NCI-H69 (cell line): ENCODE results near the gene MYO1B.
A peak's percentile ranks its signal among the peaks of the same experiment; 100 is the strongest.

Experiments
- DNase-seq: peaks from one replicate; lab custom pipeline; 2025; lab: John Stamatoyannopoulos, UW

Gene MYO1B

DNA sequence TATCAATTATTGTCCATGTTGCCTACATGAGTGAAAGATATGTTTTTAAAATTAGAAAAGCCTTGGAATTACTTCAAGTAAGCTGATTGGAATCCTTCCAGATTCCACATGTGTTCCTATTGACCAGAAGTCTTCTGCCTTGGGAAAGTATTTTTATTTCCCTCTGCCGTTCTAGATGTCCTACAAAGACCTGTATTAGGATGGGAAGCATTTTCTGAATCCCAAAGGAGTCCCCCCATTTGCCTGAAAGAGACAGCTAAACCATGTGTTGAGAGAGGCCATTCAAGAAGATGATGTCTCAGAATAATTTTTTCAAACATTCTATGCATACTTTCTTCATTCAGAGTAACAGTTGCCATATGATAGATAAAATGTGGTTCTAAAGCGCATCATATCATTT is 19.0 kb upstream of the MYO1B start:
- no peak for DNase-seq

DNA sequence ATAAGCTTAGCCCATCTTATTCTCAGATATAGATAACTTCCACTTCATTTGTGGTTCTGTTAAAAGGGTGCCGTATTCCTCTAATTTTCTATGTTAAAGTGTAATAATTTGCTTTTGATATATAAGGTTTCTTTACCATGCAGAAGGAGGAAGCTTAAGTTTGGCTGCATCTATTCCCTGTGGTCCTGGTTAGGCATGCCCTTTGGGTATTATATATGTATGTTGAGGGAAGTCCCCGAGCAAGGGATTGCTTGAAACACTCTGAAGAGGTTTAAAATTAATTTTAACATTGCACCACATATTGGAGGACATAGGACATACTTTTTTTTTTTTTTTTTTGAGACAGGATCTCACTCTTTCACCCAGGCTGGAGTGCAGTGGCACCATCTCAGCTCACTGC is 16.9 kb upstream of the MYO1B start:
- DNase-seq = no peak

DNA sequence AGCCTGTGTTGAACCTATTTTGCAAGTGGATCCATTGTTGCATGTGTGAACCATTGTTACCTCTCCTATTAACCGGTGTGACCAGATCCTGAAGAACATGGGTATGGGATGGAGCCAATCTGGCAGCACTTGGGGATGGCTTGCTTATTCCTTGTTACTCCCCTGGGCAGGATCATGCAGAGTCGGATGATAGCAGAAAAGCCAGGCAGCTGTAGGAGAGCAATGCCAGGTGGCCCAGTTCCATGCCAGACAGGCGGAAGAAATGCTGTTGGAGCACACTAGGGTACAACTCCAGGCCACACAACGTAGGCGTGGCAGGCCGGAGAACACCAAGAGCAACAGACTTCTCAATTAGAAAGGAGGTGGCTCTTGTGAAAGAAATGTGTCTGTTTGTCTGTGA is 16.3 kb upstream of the MYO1B start:
- DNase-seq = no peak

DNA sequence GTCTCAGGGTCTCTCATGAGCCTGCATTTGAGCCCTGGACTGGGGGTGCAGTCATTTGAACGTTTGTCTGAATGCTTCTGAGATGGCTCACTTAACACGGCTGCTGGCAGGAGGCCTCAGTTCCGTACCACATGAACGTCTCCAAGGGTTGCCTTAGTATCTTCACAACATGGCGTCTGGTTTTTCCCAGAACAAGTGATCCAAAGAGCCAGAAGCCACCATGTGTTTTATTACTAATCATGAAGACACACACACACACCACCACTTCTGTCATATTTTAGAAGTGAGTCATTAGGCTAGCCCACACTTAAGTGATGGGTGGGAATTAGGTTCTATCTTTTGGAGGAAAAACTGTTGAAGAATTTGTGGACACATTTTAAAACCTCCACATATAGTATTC is 15.0 kb upstream of the MYO1B start:
- no peak for DNase-seq

DNA sequence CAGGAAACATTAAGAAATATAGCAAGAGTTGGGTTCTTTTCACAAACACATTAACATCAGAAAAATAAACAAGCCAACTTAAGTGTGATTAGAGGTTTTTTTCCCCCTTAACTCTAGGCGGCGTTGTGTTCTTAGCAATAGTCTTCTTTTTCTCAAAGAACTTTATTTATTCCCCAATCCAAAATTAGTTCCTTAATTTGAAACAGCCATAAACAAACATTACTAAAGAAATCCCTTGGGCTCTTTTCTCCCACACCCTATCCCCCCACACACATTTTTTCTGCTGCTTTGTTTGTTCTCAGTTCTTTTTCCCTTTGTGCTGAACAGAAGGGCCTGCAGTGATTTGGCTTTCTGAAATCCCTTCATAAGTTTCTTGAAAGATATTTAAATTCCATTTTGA is 13.2 kb upstream of the MYO1B start:
- DNase-seq = peak; percentile 4

DNA sequence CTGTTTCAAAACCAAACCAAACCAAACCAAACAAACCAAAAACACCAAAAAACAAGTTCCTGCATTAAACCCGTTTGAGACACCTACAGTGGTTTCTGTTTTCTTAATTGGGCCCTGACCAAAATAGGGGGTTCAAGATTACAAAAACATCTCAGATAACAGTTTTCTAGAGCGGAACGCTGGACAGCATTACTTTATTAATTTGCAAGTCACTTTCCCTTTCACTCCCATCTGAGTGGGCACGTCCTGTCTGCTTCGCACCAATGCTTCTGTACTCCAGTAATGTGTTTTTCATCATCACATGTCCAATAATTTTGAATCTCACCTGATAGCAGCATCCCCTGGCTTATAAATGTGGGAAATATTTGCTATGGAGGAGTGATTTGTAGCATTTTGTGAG is 11.7 kb upstream of the MYO1B start:
- DNase-seq = no peak

DNA sequence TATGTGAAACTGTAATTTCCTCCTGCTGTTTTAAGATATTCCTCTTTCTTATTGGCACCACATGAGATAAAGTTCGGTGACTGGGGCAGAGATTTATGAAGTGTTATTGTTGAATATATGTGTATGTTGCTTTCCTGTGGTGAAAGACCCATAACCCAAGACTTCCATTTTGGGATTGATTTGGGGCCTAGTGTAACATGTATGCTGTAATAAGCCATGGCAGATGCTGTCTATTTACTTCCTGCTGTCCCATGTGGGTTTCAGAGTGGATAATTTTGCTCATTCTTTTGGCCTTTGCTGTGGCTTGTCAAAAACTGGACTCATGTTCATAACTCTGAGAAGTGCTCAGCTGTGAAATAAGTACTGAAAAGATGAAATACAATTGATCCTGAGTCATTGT is 10.8 kb upstream of the MYO1B start:
- DNase-seq = no peak

DNA sequence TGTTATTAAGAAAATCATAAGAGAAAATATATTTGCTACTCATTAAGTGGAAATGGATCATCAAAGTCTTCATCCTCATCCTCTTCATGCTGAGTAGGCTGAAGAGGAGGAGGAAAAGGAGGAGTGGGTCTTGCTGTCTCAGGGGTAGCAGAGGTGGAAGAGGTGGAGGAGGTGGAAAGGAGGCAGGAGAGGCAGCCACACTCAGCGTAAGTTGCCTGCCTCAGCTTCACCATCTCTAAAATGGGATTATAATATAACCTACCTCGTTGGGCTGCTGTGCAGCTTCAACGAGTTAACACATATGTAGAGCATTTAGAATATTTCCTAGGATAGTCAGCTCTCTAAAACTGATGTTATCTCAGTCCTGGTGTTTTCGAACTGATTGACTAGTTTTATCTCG is 4.3 kb upstream of the MYO1B start:
- DNase-seq = no peak

DNA sequence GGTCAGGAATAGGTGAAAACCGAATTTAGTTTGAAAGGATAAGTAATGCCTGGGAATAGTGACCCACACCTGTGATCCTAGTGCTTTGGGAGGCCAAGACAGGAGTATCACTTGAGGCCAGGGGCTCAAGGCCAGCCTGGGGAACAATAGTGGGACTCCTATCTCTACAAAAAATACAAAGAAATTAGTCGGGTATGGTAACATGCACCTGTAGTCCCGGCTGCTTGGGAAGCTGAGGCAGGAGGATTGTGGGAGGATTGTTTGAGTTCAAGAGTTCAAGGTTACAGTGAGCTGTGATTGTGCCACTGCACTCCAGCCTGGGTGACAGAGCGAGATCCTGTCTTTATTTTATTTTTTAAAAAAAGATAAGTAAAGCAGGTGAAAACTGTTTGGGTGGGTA is 3.8 kb upstream of the MYO1B start:
- no peak for DNase-seq

DNA sequence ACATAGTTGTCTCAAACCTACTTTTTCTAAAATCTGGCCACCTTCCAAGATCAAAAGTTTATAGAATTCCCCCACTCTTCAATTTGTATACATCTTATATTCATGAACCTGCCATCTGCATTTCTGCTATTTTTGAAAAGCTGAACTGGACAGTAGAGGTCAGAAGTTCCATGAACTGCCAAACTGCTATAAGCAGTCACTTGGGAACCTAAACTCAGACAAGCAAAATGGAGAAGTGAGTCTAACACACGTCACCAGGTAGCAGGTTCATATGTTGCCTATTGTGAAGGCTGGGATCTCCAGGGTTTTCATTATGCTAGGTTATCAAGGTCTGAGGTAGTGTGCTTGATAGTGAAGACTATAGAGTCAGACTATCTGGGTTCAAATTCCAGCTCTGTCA is 2.0 kb upstream of the MYO1B start:
- no peak for DNase-seq

DNA sequence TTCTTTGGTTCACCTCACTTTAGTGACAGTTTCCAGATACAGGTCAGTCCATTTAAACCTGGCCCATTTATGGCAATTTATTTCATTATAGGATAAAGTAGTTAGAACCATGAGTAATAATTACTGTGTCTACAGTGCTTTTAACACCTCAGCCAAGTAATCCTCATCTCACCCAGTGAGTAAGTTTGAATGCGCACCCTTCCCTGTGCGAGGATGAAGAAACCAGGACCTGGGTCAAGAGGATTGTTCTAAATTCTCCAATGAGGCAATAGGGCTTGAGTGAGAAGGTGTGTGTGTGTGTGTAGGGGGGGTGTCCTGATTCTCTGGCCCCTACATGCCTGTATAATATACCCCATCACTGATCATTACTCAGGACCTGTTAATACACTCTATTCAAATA is 854 bp upstream of the MYO1B start:
- no peak for DNase-seq

DNA sequence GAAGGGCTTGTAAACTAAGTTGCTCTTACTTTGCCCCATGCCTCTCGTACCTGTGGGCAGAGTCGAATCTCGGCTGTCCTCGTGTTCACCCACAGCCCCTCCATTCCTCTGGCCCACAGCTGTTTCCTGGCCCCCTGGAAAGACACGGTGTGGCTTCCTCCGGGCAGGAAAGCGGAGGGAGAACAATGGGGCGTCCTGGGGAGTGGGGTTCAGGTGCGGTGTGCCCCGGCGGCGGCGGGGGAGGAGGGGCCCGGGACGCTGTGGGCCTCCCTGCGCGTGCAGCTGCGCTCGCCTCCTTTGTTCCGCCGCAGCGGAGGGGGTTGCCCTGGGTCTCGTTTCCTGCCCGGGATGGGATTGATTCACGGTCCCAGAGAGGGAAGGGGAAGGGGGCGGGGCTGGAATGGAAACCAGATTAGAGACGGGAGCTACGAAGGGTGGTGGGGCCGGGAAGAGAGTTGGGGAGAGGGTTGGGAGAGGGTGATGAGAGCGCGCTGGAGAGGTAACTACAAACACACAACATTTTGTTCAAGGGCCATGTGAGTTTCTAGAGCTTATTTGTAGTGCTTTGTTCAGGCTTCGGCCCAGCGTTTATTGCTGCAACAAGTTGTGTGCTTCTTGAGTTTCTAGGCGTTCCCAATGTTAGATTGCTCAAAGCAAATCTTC is 796 bp downstream of the MYO1B start:
- peak; percentile 46 for DNase-seq

DNA sequence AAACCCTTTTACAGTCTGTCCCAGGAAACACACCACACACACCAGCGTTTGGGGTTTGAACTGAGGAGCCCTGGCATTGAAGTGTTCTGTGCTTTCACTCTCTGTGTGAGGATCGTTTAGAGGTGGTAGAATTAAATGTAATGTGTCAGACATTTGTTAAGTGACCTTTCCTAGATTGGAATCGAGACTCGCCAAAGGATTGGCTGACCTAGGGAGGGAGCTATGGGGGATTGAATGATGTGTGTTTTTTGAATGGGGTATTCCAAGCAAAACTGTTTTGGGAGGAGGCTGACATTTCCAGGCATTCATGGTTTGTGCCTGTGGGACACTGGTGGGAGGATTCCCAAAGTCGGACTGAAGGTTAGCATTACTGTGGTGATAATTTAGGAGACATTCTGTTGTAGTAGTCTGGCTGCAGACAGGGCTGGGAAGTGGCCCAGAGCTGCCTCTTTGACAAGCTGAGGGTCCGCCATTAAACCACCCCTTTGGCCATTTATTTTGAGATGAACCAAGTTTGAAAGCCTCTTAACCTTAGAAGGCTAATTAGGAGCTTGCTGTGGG is 1.7 kb downstream of the MYO1B start:
- DNase-seq = no peak

DNA sequence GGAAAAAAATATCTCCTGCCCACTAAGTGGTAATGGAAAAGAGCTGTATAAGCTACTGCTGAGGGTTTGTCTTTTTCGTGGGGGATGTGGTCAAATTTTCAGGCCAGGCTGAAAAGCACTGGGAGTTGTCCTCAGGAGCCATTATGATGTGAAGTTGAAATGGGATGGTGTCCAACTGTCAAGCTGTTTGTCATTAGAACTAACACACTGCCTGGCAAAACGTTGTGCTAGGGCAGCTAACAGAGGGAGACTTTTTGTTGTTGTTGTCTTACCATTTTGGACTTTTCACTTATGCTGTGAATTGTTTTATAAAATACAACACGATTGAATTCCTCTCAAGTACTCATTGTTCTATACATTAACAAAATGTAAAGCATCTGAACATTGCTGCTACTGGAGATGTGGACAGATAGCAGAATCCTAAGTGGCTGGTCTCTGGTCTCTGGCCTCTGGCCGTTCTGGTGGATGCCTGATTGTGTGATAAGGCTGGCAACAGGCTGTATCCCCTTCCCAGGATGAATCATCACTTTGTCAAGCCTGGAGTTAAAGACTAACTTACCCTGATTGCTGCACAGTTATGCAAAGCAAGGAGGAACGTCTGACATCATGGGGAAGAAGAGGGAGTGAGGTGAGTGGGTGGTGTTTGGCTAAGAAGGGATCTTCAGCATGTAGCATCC is 2.3 kb downstream of the MYO1B start:
- DNase-seq = no peak

DNA sequence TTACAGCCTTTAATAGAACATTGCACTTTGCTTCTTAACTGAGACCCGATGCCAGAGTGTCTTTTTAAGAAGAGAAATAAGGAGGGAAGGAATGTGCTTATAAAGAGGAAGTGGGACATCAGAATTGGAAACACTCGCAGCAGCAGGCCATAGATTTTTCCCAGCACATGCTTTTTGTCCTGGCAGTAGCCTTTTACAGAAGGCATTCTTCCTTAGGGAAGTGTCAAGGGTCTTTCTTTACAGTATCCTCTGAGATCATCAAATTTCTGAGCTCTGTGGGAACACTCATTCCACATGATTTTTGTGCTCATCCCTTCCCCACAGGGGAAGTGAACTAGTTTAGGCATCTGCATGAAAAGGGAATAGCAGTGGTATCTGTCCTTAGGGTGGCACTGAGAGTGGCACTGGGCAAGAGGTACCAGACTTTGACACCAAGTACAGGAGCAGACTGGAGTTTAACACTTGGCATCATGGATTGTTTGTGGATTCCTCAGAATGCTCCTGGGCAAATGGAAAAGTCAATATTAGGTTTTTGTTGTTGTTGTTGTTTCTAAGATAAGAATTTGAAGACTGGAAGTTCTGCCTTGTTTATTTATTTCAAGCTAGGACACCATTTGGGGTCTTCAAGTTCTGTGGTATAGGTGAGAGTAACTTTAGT is 4.1 kb downstream of the MYO1B start:
- no peak for DNase-seq

DNA sequence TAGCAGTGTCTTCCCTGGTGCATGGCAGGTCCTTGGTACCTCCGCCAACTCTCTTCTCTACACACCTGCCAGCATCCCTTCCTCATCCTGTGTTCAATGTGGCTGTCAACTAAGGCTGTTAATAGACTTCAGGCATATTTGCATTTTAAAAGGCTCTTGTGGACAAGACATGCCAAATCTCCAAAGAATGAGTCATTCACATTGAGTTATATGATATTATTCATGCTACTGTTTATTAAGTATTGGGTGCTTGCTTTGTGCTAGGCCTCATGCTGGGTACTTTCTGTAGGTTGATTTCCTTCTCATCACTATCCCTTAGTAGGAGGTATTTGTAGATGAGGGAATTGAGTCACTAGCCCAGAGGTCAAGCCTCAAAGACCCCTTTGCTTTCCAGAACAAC is 5.2 kb downstream of the MYO1B start:
- DNase-seq = no peak

DNA sequence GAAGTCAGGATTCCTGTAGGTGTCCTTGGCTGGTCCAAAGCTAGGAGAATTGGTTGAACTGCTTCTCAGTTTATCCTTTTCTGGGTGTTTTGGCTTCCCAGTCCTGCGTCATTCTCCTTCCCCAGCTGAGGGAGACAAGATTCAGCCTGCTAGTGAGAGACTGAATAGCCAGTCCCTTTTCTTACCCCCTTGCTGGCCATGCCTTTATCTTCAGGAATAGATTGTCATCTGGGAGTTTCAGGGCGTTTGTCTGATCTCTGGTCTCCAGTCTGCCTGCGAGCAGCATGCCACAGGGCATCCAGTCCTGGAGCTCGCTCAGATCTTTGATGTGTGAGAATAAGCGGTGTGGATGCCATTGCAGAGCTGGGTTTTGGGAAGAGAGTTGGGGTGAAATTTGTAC is 5.8 kb downstream of the MYO1B start:
- no peak for DNase-seq

DNA sequence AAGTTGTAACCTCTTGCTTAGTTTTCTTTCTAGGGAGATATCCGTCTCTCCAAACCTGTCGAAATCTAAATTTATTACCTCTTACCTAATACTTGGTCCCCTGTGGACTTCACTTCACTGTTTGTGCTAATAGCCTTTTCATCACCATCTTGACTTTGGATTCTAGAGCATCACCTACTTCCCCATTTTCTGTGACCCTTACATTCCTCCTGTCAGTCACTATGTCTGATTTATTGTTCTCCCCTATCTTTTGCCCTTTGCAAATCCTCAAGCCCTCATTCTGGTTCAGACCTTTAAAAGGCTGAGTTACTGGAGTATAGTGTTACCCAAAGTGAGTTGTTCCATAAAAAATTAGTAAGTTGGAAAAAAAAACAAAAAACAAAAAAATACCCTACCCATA is 7.5 kb downstream of the MYO1B start:
- DNase-seq = no peak

DNA sequence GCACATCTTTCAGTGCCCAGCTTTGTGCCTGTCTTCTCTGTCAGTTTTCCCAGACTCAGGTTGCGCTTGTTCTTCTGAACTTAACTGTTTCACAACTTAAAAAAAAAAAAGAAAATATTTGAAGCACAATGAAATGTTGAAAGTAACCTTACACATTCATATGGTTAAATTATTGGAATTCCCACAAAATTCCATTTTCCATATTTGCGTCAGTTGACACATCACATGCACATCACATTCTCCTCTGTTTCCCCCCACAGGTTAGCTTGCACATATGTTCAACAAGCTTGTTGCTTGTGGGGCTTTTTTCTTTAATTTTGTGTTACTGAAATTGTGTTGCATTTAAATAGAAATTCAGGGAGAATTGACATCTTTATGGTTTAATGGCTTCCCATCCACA is 8.3 kb downstream of the MYO1B start:
- DNase-seq = no peak

DNA sequence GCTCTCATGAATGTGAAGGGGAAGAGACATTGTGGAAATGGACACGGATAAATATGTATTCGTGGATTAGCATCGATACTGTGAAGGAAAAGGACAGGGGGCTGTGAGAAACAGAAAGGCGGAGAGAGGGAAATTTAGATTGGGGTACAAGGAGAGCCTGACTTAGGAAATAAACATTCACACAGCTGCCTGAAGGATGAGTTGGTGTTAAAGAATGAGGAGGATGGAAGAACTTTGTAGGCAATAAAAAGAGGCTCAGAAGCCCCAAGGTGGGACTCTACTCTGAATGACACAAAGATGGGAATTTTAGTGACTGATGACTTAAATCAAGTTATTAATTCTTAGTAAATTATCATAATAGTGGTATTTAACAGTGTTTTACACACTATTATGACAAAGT is 10.1 kb downstream of the MYO1B start:
- DNase-seq = no peak

DNA sequence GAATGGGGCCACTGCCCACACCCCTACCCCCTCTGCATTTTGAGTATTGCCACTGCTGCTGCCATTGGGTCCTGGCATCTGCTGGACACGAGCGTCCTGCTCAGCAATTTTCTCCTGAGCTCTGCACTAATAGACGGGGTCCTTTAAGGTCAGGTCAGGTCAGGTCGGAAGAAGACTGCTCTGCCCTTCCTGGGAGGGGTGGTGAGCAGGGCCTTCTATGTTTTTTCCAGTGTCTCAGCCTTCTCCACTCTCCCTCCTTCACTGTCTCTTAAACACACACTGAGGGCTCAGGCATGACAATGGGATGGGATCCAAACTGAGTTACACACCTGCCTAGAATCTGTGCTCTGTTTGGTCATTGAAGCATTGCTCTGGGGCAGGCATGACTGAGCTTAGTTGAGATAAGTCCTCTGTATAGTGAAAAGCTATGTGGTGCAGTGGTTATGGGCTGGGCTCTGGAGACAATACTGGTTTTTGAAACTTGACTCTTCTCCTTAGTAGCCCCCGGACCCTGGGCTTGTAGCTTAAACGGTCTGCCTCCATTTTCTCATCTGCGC is 10.6 kb downstream of the MYO1B start:
- DNase-seq = no peak

DNA sequence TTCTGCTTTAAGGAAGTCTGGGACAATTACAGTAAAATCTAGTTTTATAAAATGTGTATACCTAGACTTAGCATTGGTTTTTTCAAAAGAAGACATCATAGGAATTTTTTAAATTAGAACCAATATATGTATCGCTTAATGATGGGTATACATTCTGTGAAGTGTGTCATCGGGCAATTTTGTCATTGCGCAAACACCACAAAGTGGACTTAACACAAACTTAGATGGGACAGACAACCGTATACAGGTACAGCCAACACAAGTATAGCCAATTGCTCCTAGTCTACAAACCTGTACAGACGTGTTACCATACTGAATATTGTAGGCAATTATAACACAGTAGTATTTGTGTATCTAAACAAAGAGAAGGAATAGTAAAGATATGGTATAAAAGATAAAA is 12.7 kb downstream of the MYO1B start:
- no peak for DNase-seq

DNA sequence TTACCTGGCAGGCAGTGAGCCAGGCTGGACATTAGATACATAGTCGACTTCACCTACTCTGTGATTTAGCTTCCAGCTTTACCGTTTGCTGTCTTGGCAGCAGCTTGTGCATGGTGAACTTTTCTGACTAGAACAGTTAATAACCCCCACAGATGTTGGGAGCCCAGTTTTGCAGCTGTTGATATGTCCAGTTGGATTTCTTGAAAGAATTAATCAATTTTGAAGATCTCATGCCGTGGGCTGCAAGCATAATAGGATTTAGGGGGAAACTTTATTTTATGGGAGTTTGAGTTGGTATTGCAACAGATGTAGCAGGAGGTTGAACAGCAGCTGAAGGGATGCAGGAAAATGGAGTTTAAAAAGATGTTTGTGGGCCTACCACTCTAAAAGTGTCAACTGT is 13.8 kb downstream of the MYO1B start:
- DNase-seq = no peak
